Kidney epithelial cell (primary cell): ENCODE data around the gene CDH23. TPM values are rescaled to one million over a fixed set of nuclear protein-coding genes. Genes with fewer than 3 reads are reported as not detected.

Experiments
- DNase-seq: peaks from one replicate; pipeline ENCODE4 v3.0.0-alpha.2; 2010; ENCODE audit warnings: low read depth
- H3K27me3 ChIP-seq: 2 replicates; pipeline ENCODE4 v1.6.0; 2011; ENCODE audit warnings: low read length; ENCODE audit not compliant: control insufficient read depth, insufficient read depth
- H3K36me3 ChIP-seq: 2 replicates; pipeline ENCODE4 v1.5.1; 2011; ENCODE audit warnings: low read length; ENCODE audit not compliant: control insufficient read depth, insufficient read depth
- H3K4me3 ChIP-seq: 2 replicates; pipeline ENCODE4 v1.5.1; 2011; ENCODE audit warnings: low read depth, mild to moderate bottlenecking, control low read depth, low read length
- CTCF ChIP-seq: IDR thresholded peaks from 2 replicates; pipeline ENCODE4 v1.5.1; 2011; ENCODE audit warnings: mild to moderate bottlenecking, moderate library complexity, low read length, control low read depth, inconsistent platforms; ENCODE audit not compliant: insufficient read depth, poor library complexity, severe bottlenecking
- total RNA-seq: library from RNA; depleted of rRNA; stranded (reverse); fragments of >200 nt; gene quantifications from 2 replicates; pipeline ENCODE4 v1.2.3, GENCODE V29; 2015

The CDH23 gene
- total RNA-seq, 1 donor from 2014 or later: 0.04 TPM

- Histone ChIP-seq H3K4me3 (no peak overlapping the region), H3K27me3 (peaks cover 29% of the 10 kb centered on the region), H3K36me3 (no peaks in the 10 kb centered on the region)
- DNase-seq: no peak
- TF ChIP-seq CTCF: no peak
Observed at GRCh38 chr10:71610651-71611050, 213.9 kb downstream of the CDH23 start.

GRCh38 chr10:71611131-71611530 is 214.4 kb downstream of the CDH23 start:
- Histone ChIP-seq H3K4me3 (no peak overlapping the region), H3K27me3 (peaks cover 32% of the 10 kb centered on the region), H3K36me3 (no peaks in the 10 kb centered on the region)
- DNase-seq: no peak
- TF ChIP-seq CTCF: no peak

- no peak for TF ChIP-seq CTCF
- peaks cover 29% of the 10 kb centered on the region for H3K27me3 ChIP-seq
- H3K36me3 ChIP-seq: no peaks in the 10 kb centered on the region
- no peak for DNase-seq
- H3K4me3 ChIP-seq: no peak overlapping the region
Observed at GRCh38 chr10:71611709-71612422, 215.1 kb downstream of the CDH23 start.

GRCh38 chr10:71613261-71613777 is 216.6 kb downstream of the CDH23 start:
- DNase-seq: no peak
- Histone ChIP-seq H3K4me3 (no peak overlapping the region), H3K27me3 (peaks cover 24% of the 10 kb centered on the region), H3K36me3 (no peaks in the 10 kb centered on the region)
- no peak for TF ChIP-seq CTCF

GRCh38 chr10:71613877-71614276 is 217.2 kb downstream of the CDH23 start:
- DNase-seq: no peak
- no peak for TF ChIP-seq CTCF
- H3K4me3 ChIP-seq: no peak overlapping the region

GRCh38 chr10:71614946-71615345 is 218.2 kb downstream of the CDH23 start:
- H3K36me3 ChIP-seq: no peaks in the 10 kb centered on the region
- TF ChIP-seq CTCF: no peak
- no peak for DNase-seq

More at GRCh38 chr10:71613877-71614276, 217.2 kb downstream of the CDH23 start:
- Histone ChIP-seq H3K36me3 (no peaks in the 10 kb centered on the region), H3K27me3 (peaks cover 24% of the 10 kb centered on the region)

More at GRCh38 chr10:71614946-71615345, 218.2 kb downstream of the CDH23 start:
- Histone ChIP-seq H3K4me3 (no peak overlapping the region), H3K27me3 (peaks cover 19% of the 10 kb centered on the region)
